MCF 10A (cell line): ENCODE data around the gene LRG1. TPM values are rescaled to one million over a fixed set of nuclear protein-coding genes. Genes with fewer than 3 reads are reported as not detected.

Experiments used
- BruUV-seq: library from RNA; stranded (reverse); fragments of 400-500 nt; replicated peaks from 2 replicates; lab custom pipeline; 2021; lab: Mats Ljungman, UMichigan
- CTCF ChIA-PET: fragments of 300-600 bp; sonication (Branson Sonifier 250); formaldehyde crosslinking; extraction: SDS; loops from one replicate; lab custom pipeline; 2021; ENCODE audit warnings: antibody characterized with exemption, inconsistent platforms; lab: Yijun Ruan, JAX
- POLR2A ChIA-PET: fragments of 300-600, 350-650 bp; sonication (Branson Sonifier 250); formaldehyde crosslinking; extraction: SDS; loops from one replicate; lab custom pipeline; 2020; ENCODE audit warnings: antibody characterized with exemption, inconsistent platforms; lab: Yijun Ruan, JAX
- DNase-seq: peaks from one replicate; pipeline ENCODE4 v3.0.0-alpha.2; 2018; ENCODE audit not compliant: unreplicated experiment
- H3K27ac Mint-ChIP-seq: one replicate; pipeline ENCODE4 v1.8.0; 2022; ENCODE audit warnings: mild to moderate bottlenecking, low read depth, mixed read lengths; ENCODE audit not compliant: unreplicated experiment
- H3K27me3 Mint-ChIP-seq: one replicate; pipeline ENCODE4 v1.8.0; 2022; ENCODE audit warnings: mixed read lengths; ENCODE audit not compliant: insufficient read depth, unreplicated experiment
- H3K36me3 Mint-ChIP-seq: one replicate; pipeline ENCODE4 v1.8.0; 2022; ENCODE audit warnings: mild to moderate bottlenecking, moderate library complexity, mixed read lengths; ENCODE audit not compliant: insufficient read depth, unreplicated experiment
- H3K4me1 Mint-ChIP-seq: one replicate; pipeline ENCODE4 v1.8.0; 2022; ENCODE audit warnings: mixed read lengths; ENCODE audit not compliant: insufficient read depth, unreplicated experiment
- H3K4me3 Mint-ChIP-seq: one replicate; pipeline ENCODE4 v1.8.0; 2022; ENCODE audit warnings: mild to moderate bottlenecking, moderate library complexity, mixed read lengths; ENCODE audit not compliant: unreplicated experiment
- H3K9me3 Mint-ChIP-seq: one replicate; pipeline ENCODE4 v1.8.0; 2022; ENCODE audit warnings: mixed read lengths; ENCODE audit not compliant: unreplicated experiment
- intact Hi-C: fragments of 100-400 bp; cut with micrococcal nuclease; formaldehyde crosslinking; loops from 2 replicates; pipeline ENCODE4 v1.14.1; 2022
- total RNA-seq: library from RNA; stranded (reverse); gene quantifications from 2 replicates; pipeline ENCODE4 v1.2.3, GENCODE V29; 2022
- TF ChIP-seq, protein P1 (sequence below): fragments of 200-600 bp; IDR thresholded peaks from one replicate; pipeline ENCODE4 v1.8.0; 2022; ENCODE audit warnings: antibody characterized with exemption, mild to moderate bottlenecking; ENCODE audit not compliant: unreplicated experiment

The LRG1 gene
- total RNA-seq, 1 experiment from 2014 or later = 0.33 TPM

DNA sequence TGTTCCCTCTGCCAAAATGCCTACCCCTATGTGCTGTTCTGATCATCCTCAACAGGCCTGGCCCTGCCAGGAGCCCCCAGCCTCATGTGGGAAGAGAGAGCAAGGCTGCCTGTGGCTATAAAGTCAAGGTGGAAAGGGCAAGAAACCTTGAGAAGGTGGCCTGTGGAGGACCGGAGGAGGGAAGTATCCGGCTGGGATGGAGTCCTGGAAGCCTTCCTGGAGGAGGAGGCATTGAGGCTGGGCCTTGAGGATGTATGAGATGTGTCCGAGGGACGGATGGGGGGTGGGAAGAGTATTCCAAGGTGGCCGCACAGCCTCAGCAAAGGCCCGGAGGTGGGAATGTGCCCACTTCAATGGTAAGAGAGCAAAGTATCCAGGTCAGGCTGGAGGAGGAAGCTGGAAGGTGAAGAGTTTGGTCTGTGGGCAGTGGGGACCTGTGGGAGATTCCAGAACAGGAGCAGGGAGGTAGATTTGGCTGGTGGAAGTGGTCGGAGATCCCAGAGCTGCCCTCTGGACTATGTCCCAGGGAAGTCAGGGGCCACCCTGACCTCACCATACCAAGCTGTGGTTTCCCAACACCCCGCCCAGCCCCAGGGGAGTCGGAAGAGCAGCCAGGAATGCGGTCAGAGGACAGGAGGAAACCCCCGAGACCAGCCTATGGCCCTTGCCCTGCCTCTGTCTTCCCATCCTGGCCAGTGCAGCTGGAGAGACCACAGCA is 18.5 kb downstream of the LRG1 start:
- BruUV-seq = no TSS peak
- TF ChIP-seq, protein P1, sequence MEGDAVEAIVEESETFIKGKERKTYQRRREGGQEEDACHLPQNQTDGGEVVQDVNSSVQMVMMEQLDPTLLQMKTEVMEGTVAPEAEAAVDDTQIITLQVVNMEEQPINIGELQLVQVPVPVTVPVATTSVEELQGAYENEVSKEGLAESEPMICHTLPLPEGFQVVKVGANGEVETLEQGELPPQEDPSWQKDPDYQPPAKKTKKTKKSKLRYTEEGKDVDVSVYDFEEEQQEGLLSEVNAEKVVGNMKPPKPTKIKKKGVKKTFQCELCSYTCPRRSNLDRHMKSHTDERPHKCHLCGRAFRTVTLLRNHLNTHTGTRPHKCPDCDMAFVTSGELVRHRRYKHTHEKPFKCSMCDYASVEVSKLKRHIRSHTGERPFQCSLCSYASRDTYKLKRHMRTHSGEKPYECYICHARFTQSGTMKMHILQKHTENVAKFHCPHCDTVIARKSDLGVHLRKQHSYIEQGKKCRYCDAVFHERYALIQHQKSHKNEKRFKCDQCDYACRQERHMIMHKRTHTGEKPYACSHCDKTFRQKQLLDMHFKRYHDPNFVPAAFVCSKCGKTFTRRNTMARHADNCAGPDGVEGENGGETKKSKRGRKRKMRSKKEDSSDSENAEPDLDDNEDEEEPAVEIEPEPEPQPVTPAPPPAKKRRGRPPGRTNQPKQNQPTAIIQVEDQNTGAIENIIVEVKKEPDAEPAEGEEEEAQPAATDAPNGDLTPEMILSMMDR = no peak
- H3K4me1 Mint-ChIP-seq = peaks cover 20% of the 10 kb centered on the region
- no peaks in the 10 kb centered on the region for H3K9me3 Mint-ChIP-seq
- POLR2A ChIA-PET = interaction anchor here (0.7 to 1.1 kb wide), 2 partner anchors 13 to 50 kb away, joined by 3 to 4 read pairs; no protein-coding TSS in a partner anchor
- peaks cover 6% of the 10 kb centered on the region for H3K36me3 Mint-ChIP-seq
- no peaks in the 10 kb centered on the region for H3K27me3 Mint-ChIP-seq
- no peak overlapping the region for H3K27ac Mint-ChIP-seq
- intact Hi-C loops = no loop called here
- CTCF ChIA-PET = interaction anchor here (0.5 to 1.2 kb wide), 3 partner anchors 13 to 257 kb away, joined by 3 read pairs; no protein-coding TSS in a partner anchor
- H3K4me3 Mint-ChIP-seq = no peak overlapping the region
- peak; percentile 33 for DNase-seq

DNA sequence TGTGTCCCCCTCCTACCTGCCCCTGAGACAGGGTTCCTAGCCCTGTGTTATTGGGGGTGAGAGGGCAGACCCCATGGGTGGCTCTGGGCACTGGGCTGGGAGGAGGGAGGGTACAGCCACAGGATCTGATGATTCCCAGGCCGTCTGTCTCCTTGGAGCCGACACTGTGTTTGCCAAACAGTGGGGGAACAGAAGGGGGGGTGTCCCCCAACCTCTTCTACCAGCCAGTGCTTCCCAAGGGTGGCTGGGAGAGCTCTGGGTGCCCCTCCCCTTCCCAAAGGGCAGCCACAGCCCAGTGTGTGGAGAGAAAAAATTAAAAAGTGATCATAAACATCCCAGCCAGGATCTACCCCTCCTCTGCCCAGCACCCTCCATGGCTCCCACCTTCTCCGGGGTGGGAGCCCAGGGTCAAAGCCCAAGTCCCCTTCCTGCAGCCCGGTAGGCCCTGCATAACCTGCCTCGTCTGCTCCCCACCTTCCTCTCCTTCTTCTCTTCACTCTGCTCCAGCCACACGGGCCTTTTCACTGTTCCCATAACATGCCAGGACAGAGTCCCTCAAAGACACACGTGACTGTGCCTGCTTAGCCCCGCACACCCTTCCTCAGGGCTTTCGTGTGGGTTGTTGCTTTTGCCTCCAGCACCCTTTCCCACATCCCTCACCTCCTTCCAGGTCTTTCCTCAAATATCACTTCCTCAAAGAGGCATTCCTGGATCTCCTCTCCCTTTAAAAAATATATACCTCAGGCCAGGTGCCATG is 20.1 kb downstream of the LRG1 start:
- peaks cover 6% of the 10 kb centered on the region for H3K36me3 Mint-ChIP-seq
- H3K9me3 Mint-ChIP-seq = no peaks in the 10 kb centered on the region

DNA sequence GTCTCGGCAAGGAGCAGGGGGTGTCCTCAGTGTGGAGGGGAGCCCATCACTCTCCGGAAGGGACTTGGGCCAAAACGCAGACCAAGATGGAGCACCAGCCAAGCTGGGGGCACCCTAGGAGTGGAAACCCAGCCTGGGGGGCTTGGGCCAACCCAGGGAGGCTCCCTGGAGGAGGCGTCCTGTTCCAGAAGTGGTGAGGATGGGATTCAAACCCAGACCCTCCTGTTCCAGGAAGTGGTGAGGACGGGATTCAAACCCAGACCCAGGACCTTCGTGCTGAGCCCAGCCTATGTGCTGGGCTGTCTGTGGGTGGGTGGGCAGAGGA is 20.7 kb downstream of the LRG1 start:
- DNase-seq = no peak
- ChIA-PET CTCF (interaction anchor here (0.6 to 1.0 kb wide), 2 partner anchors 167 to 353 kb away, joined by 3 to 4 read pairs; no protein-coding TSS in a partner anchor), POLR2A (no interaction called here)
- Mint-ChIP-seq H3K36me3 (peaks cover 6% of the 10 kb centered on the region), H3K4me3 (no peak overlapping the region), H3K9me3 (no peaks in the 10 kb centered on the region), H3K27me3 (no peaks in the 10 kb centered on the region), H3K27ac (peak overlapping the region; percentile 72), H3K4me1 (peaks cover 20% of the 10 kb centered on the region)
- TF ChIP-seq, protein P1 = no peak
- no TSS peak for BruUV-seq
- intact Hi-C loops = no loop called here

More for the DNA sequence above, 20.1 kb downstream of the LRG1 start:
- Mint-ChIP-seq H3K4me1 (peaks cover 20% of the 10 kb centered on the region), H3K27me3 (no peaks in the 10 kb centered on the region), H3K27ac (peak overlapping the region; percentile 72), H3K4me3 (peak overlapping the region; percentile 71)
- ChIA-PET CTCF (interaction anchor here (1.0 kb wide), 1 partner anchor 168 kb away, joined by 3 read pairs; no protein-coding TSS in a partner anchor), POLR2A (no interaction called here)
- TF ChIP-seq, protein P1 = no peak
- no TSS peak for BruUV-seq
- peak; percentile 47 for DNase-seq
- intact Hi-C loops = no loop called here
